ENCODE results near the gene C4A.
"Not testable (repeated sequence)": the region's sequence is repeated elsewhere in the genome, so short reads cannot be mapped to it uniquely, and the experiment has no call there.

DNA sequence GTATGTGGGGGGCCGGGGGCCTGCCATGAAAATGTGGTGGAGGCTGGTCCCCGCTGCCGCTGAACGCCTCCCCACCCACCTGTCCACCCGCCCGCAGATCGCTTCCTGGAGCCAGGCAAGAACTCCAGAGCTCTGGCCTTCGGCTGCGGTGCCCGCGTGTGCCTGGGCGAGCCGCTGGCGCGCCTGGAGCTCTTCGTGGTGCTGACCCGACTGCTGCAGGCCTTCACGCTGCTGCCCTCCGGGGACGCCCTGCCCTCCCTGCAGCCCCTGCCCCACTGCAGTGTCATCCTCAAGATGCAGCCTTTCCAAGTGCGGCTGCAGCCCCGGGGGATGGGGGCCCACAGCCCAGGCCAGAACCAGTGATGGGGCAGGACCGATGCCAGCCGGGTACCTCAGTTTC is 26.2 kb downstream of the C4A start:
- TF ChIP-seq CTCF (IDR thresholded peaks at IDR 0.05; ENCODE audit: insufficient read depth, low read length); POLR2AphosphoS5 (IDR thresholded peaks at IDR 0.05; ENCODE audit: low read depth); GABPA (IDR thresholded peaks at IDR 0.05; ENCODE audit: low read depth): not testable (repeated sequence)
